HS-5 (cell line): ENCODE results near the gene NFYC.

ENCODE experiments used
- DNase-seq: peaks from one replicate; pipeline ENCODE4 v3.0.0-alpha.2; 2012; ENCODE audit warnings: low read depth

NFYC gene

GRCh38 chr1:40798366-40799281 lies 107.1 kb downstream of the NFYC start:
- DNase-seq, result no peak

DNA sequence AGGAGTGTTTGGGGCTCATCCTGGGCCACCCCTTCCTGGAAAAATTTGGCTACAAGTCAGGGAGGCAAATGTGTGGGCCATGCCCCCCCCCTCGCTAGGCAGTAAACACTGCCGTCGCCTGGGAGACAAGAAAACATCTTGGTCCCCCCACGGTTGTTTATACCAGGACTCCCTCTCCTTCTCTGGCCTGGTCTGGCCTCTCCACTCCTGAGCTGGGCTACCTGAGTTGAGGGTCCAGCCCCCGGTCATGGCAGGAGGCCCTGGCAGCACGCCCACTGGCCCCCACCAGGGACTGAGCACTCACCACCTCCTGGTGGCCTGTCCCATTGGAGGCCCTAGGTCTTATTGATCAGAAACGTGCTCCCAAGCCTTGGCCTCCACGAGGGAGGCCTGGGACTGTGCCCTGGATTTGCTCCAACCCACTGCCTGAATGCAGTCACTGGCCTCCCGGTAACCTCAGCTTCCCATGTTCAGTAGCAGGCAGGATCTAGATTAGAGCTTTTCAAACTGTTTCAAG lies 107.9 kb downstream of the NFYC start:
- DNase-seq, result no peak

GRCh38 chr1:40801742-40802077 lies 110.2 kb downstream of the NFYC start:
- DNase-seq, result no peak

DNA sequence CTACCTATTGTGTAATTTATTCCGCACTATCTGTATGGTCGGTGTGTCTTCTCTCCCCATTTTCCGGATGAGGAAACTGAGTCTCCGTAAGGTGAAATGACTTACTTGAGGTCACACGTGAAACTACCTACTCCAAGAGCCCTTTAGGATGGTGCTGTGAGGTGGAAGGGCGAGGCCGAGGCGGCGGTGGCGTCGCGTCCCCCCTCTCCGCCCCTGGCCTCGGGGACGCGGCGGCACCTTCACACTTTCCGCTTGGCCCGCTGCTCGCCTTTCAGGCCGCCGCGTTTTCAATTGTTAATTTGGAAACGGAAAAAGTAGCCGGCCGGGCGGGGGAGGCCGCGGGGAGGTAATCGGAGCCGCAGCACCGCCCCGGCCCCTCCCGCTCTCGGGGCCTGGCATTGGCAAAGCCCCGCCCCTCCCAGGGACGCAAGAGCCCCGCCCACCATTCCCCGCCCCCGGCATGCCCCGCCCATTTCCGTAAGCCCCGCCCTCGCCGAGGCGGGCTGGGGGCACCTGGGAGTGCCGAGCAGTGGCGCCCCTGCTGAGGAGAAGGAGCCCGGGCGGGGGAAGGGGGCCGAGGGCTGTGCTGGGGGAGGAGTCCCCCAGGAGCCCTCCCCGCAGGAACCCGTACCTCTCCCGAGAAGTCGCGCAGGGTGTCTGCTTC lies 110.7 kb downstream of the NFYC start:
- DNase-seq, result no peak

GRCh38 chr1:40802742-40803113 lies 111.2 kb downstream of the NFYC start:
- no peak for DNase-seq

DNA sequence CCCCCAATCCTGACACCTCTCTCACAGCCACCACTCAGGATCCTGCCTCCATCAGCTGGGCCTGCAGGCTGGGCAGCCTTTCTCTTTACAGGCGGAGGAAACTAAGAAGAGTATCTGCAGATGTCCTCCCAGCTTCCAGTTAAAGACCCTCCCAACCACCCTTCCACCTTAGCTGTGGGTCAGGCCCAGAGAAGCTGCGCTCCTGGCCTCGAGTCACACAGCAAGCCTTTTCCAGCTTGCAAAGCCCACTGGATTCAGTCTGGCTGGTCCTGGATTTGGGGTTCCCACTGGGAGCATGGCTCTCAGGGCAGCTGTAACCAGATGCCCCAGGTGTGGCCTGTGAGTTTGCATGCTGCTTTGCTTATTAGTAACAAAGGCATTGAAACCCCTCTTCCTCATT lies 111.9 kb downstream of the NFYC start:
- no peak for DNase-seq

- no peak for DNase-seq
These were observed 112.4 kb downstream of the NFYC start for GRCh38 chr1:40803902-40804301.

- DNase-seq, result no peak
These were observed 114.7 kb downstream of the NFYC start for GRCh38 chr1:40806240-40806639.

GRCh38 chr1:40806731-40807695 lies 115.5 kb downstream of the NFYC start:
- no peak for DNase-seq

- DNase-seq, result no peak
These were observed 116.5 kb downstream of the NFYC start for GRCh38 chr1:40808002-40808401.

GRCh38 chr1:40808444-40808843 lies 116.9 kb downstream of the NFYC start:
- no peak for DNase-seq

DNA sequence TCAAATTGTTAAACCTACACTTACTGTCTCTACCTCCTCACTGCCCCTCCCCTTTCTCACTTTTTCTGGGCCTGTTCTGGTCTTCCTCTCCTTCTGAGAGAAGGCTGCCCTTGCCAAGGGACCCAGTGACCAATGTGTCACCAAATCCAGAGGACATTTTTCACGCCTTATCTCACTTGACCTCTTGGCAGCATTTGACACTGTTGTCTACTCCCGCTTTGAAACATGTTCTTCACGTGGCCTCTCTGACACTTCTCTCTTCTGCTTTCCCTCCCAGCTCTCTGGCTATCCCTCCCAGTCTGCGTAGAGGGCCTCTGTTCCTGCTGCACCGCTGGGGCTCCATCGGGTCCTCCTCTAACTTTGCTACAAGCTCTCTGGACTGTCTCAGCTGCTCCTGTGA lies 117.4 kb downstream of the NFYC start:
- no peak for DNase-seq

DNA sequence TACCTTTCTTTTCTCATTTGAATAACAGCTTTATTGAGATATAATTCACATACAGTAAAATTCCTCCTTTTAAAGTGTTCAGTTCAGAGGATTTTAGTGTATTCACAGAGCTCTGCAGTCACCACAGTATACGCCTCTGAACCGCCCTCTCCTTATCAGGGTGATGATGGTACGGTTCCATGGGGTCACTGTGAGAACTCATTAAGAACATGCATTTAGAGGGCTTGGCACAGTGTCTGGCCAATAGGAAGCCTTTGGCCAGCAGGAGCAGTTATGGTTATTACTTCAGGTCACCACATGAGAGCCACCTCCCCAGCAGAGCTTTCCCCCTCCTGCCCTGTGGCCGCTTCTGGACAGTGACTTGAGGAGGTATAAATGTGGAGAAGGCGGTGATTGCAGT lies 119.4 kb downstream of the NFYC start:
- DNase-seq, result no peak

GRCh38 chr1:40815420-40815819 lies 123.9 kb downstream of the NFYC start:
- no peak for DNase-seq

- DNase-seq, result no peak
These were observed 126.3 kb downstream of the NFYC start for GRCh38 chr1:40817791-40818263.

DNA sequence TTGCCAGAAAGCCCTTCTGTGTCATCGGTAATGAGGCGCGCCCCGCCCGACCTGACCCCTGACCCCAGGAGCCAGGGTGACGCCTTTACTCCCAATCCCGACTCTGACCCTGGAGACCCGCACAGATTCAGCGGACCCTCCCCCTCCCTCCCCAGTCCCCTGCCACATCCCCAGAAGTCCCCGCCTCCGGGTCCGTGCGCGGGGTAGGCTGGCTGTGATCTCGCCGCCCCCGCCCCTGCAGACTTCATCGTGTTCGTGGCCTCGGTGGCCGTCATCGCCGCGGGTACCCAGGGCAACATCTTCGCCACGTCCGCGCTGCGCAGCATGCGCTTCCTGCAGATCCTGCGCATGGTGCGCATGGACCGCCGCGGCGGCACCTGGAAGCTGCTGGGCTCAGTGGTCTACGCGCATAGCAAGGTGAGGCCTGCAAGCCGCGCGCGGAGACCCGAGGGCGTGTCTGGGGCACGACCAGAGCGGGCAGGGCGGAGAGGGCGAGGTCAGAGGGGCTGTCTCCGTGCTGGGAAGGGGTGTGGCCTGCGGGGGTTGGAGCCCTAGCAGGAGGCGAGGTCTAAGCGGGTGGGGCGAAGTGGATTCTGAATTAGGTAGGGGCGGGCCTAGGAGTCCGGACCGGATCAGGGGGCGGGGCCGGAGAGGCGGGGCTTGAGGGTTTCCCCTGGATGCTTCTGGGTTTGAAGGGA lies 126.9 kb downstream of the NFYC start:
- no peak for DNase-seq

DNA sequence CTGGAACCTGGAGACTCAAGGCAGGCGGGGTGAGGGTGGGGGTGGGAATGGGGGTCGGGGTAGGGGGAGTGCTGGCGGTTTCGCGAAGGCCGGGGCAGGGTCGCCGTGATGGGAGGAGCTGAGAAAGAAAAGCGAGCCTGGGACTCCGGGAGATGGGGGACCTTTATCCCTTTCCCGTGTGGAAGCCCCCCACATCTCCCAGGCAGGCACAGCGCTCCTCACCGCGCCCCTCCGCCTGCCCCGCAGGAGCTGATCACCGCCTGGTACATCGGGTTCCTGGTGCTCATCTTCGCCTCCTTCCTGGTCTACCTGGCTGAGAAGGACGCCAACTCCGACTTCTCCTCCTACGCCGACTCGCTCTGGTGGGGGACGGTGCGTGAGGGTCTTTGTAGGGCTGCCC lies 127.6 kb downstream of the NFYC start:
- no peak for DNase-seq

DNA sequence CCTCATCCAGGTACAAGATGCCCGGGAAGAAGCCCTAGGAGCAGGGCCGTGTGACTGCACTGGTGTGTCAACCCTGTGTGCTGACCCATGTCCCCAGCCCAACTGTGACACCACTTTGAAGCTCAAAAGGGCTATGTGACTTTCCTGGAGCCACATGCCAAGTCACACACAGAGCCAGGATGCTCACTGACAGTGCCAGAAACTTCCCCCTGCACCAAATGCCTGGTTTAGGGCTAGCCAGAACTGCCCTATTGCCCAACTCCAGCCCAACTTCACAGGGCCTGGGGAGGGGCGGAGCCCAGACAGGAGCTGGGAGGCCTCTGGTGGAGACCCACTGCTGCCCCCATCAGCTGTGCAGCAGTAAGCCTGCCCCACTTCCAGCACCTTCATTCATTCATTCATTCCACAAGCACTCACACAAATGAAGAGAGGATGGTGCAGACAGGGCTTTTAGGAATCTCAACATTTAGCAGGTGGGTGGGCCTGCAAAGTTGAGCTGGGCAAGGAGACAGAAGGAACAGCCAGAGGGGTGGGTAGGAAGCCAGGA lies 128.8 kb downstream of the NFYC start:
- no peak for DNase-seq
